NCI-H446 treated with DMSO at 0.1 percent for 48 hours (cell line): ENCODE data around the gene EPHB3.

Source experiments
- DNase-seq: peaks from one replicate; lab custom pipeline; 2025; lab: John Stamatoyannopoulos, UW

Gene EPHB3

GRCh38 chr3:184626923-184627322 lies 65.3 kb downstream of the EPHB3 start:
- DNase-seq, result no peak

GRCh38 chr3:184629555-184630160 lies 68.1 kb downstream of the EPHB3 start:
- DNase-seq, result no peak

- no peak for DNase-seq
These were observed 69.4 kb downstream of the EPHB3 start for GRCh38 chr3:184630861-184631471.

GRCh38 chr3:184631472-184631861 lies 69.9 kb downstream of the EPHB3 start:
- DNase-seq, result no peak
